ENCODE data around the gene FMNL3. TPM values are rescaled to one million over a fixed set of nuclear protein-coding genes. Genes with fewer than 3 reads are reported as not detected.
A peak's percentile ranks its signal among the peaks of the same experiment; 100 is the strongest.
"Not testable (repeated sequence)": the region's sequence is repeated elsewhere in the genome, so short reads cannot be mapped to it uniquely, and the experiment has no call there.

FMNL3 gene
- total and polyA plus RNA-seq, 9 donors: 19.9 to 39.3 (median 26.3) TPM

DNA sequence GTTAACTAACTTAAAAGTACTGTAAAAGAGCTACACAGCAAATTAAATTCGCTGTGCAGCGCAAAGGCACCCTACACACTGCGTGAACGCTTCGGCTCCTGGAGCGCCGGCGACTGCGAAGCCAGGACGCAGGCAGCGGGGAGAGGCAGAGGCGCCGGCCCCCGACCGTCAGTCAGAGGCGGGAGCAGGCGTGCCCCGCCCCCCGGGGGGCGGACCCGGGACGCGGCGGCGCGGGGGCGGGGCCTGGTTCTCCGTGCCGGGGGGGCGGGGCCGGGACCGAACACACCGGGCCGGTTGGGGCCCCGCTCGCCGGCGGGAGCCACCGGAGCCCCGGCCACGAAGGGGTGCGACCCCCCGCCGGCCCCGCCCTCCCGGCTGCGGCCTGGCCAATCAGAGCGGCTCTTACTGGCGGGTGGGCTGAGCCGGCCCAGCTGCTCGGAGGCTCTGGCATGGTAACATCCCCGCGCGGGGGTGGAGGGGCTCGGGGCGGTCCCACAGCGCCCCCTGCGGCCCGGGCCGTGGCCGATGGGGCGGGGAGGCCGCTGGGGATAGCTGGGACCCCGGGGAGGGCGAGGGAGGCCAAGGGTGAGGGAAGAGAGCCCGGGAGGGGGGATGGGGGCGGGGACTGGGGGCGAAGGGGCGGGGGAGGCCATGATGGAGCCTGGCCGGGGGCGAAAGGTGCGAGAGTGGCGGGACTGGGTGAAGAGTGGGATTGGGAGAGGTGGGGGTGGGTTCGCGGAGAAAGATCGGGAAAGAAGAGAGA is 83.9 kb downstream of the FMNL3 start, which contains the start of gene PRPF40B:
Gene PRPF40B, plus strand, starts transcription at position 420 of the 763 bp plus-strand sequence. Its CDS starts 30 bp downstream, at position 450.
- peak; percentile 93 for DNase-seq
- under 1% methylated on average over 63 of the region's 76 CpGs for WGBS (ENCODE audit: insufficient coverage)
- H3K27ac ChIP-seq (ENCODE audit: low read length): peak within 1 kb of the TSS; percentile 79
- H3K4me3 ChIP-seq (ENCODE audit: low read length): peak within 1 kb of the TSS; percentile 48
- no peaks in the 10 kb centered on the region for H3K36me3 ChIP-seq (ENCODE audit: control insufficient read depth, insufficient read depth, low read length)
- no peaks in the 10 kb centered on the region for H3K9me3 ChIP-seq (replicated peaks; ENCODE audit: control insufficient read depth, low read depth, low read length)
- H3K4me1 ChIP-seq (ENCODE audit: control insufficient read depth, insufficient read depth, low read length): peaks cover 18% of the 10 kb centered on the region
- H3K27me3 ChIP-seq (ENCODE audit: control insufficient read depth, insufficient read depth, low read length): peaks cover 4% of the 10 kb centered on the region

DNA sequence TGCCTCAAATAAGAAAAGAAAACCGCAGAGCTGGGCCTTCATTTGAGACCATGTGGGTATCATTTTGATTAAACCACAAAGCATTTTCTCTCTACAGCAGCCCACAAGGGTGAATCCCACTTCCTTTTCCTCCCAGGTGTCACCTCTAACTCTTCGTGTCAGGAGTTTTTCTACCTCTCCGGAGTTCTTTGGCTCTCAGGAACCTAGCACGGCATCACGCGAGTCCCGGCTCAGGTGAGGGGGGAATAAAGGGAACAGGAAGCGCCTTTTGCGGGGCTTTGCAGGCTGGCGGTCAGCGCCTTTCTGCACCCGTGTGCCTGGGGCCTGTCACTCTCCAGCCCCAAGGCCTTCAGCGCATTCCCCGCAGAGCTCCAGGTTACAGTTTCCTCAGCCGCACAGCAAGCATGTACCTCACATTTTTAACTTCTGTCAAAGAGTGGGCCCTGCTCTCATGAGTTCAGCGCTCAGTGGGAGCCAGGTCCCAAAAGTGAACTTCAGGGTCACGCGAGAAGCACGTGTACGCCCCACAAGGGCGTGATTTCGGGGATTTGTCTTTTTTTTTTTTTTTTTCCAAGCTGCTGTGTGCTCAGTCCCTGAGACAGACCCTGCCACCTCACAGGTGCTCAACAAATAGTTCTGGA is 84.6 kb downstream of the FMNL3 start:
- peaks cover 6% of the 10 kb centered on the region for H3K27me3 ChIP-seq (ENCODE audit: control insufficient read depth, insufficient read depth, low read length)
- no peaks in the 10 kb centered on the region for H3K9me3 ChIP-seq (replicated peaks; ENCODE audit: control insufficient read depth, low read depth, low read length)
- under 1% methylated on average over 14 of the region's 22 CpGs for WGBS (ENCODE audit: insufficient coverage)
- no peak for DNase-seq
- H3K27ac ChIP-seq (ENCODE audit: low read length): peak overlapping the region; percentile 77
- H3K36me3 ChIP-seq (ENCODE audit: control insufficient read depth, insufficient read depth, low read length): no peaks in the 10 kb centered on the region
- peak overlapping the region; percentile 48 for H3K4me3 ChIP-seq (ENCODE audit: low read length)
- H3K4me1 ChIP-seq (ENCODE audit: control insufficient read depth, insufficient read depth, low read length): peaks cover 18% of the 10 kb centered on the region

DNA sequence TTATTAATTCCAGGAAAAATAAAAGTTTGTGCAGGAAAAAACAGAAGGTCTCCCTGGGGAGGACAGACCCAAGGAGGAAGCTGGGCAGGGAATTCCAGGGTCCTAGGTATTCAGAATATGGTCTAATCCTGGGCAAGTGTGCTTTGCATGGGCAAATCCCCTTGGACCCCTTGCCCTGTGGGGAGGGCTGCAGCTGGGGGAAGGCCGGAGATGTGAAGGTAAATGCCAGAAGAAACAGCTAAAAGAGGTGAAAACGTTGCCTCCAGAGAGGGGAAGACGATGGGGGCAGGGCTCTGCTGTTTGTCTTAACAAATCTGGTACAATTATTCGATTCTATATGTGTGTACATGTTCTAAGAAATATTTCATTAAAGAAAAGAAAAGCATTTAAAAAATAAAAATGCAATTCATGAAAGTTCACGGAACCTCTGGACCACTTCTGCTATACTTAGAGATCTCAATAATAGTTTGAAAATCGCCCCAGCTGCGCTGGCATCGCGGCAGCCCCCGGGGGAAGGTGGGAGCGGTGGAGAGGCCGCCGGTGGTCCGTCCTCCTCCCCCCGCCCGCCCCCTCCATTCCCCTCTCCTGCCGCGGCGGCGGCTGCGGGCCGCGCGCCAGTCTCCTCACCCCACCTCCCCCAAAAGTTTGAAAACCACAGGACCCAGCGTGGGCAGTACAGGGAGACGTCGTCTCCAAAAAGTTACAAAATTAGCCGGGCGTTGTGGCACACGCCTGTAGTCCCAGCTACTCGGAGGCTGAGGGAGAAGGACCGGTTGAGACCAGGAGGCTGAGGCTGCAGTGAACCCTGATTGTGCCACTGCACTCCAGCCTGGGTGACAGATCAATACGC is 85.3 kb downstream of the FMNL3 start:
- DNase-seq: no peak
- Histone ChIP-seq H3K4me1 (ENCODE audit: control insufficient read depth, insufficient read depth, low read length) (peaks cover 18% of the 10 kb centered on the region), H3K4me3 (ENCODE audit: low read length) (peak overlapping the region; percentile 48), H3K9me3 (replicated peaks; ENCODE audit: control insufficient read depth, low read depth, low read length) (no peaks in the 10 kb centered on the region), H3K27ac (ENCODE audit: low read length) (peak overlapping the region; percentile 77), H3K36me3 (ENCODE audit: control insufficient read depth, insufficient read depth, low read length) (no peaks in the 10 kb centered on the region), H3K27me3 (ENCODE audit: control insufficient read depth, insufficient read depth, low read length) (peaks cover 10% of the 10 kb centered on the region)
- WGBS (ENCODE audit: insufficient coverage): 8% methylated on average over 8 of the region's 33 CpGs

DNA sequence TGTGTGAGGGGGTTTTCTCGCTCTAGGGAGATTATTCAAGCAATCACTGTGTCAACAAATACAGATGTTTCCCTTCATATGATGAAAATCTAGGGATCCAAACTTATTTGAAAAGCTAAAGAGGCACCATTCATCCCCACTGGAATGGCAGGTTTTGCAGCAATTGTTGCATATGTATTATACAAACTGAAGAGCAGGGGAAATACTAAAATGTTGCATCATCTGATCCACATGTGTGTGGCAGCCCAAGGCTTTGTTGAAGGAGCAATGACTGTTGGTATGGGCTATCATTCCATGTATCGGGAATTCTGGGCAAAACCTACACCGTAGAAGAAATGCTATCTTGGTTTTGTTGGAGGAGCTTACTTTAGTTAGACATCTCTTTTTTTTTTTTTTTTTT is 87.9 kb downstream of the FMNL3 start:
- peaks cover 18% of the 10 kb centered on the region for H3K4me1 ChIP-seq (ENCODE audit: control insufficient read depth, insufficient read depth, low read length)
- no peak overlapping the region for H3K27ac ChIP-seq (ENCODE audit: low read length)
- no peaks in the 10 kb centered on the region for H3K9me3 ChIP-seq (replicated peaks; ENCODE audit: control insufficient read depth, low read depth, low read length)
- no peak overlapping the region for H3K4me3 ChIP-seq (ENCODE audit: low read length)
- WGBS (ENCODE audit: insufficient coverage): no CpG with 5 or more reads among the region's 3 CpGs
- peaks cover 14% of the 10 kb centered on the region for H3K27me3 ChIP-seq (ENCODE audit: control insufficient read depth, insufficient read depth, low read length)
- H3K36me3 ChIP-seq (ENCODE audit: control insufficient read depth, insufficient read depth, low read length): no peaks in the 10 kb centered on the region
- DNase-seq: no peak

DNA sequence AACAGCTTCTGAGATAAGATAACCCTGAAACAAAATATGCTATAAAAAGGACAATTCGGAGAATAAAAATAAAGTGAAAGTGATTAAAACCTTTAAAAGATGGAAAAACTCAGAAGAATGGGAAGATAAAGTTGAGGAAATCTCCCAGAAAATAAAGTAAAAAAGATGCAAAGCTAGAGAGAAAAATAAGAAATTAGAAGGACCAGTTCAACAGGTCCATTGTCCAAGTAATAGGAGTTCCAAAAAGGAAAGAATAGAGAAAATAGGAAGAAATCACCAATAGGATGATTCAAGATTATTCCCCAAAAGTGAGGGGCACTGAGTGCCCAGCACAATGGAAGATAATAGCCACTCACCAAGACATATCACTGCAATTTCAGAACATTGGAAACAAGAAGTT is 88.6 kb downstream of the FMNL3 start:
- Histone ChIP-seq H3K36me3 (ENCODE audit: control insufficient read depth, insufficient read depth, low read length) (no peaks in the 10 kb centered on the region), H3K27me3 (ENCODE audit: control insufficient read depth, insufficient read depth, low read length) (peaks cover 14% of the 10 kb centered on the region)
- no CpG with 5 or more reads among the region's 1 CpG for WGBS (ENCODE audit: insufficient coverage)

DNA sequence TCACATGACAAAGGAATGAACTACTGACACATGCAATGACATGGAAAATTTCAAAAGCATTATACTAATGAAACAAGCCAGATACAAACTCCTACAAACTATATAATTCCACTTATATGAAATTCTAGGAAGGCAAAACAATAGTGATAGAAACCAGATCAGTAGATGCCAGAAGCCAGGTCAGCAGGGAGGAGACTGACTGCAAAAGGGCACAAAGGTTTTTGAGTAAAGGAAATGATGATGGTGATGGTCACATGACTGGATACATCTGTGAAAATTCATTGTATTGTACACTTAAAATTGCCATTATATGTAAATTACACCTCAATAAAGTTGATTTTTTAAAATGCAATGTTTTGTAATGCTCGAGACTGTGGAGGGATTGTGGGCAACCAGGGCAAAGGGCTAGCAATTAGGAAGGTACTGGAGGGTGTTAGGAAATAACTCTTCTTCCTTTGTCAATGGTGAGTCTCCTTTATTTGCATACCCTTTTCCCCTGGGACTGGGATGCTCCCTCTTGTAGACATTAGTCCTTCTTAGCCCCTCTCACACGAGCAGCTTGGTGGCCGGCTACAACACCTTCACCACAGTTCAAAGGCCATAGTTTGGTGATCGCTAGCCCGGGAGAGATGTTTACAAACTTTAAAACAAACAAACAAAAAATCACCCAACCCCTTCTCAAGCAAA is 90.5 kb downstream of the FMNL3 start:
- H3K27me3 ChIP-seq (ENCODE audit: control insufficient read depth, insufficient read depth, low read length): peaks cover 14% of the 10 kb centered on the region
- no peaks in the 10 kb centered on the region for H3K9me3 ChIP-seq (replicated peaks; ENCODE audit: control insufficient read depth, low read depth, low read length)
- H3K4me3 ChIP-seq (ENCODE audit: low read length): no peak overlapping the region
- H3K36me3 ChIP-seq (ENCODE audit: control insufficient read depth, insufficient read depth, low read length): no peaks in the 10 kb centered on the region
- no peak for DNase-seq
- no peak overlapping the region for H3K27ac ChIP-seq (ENCODE audit: low read length)
- WGBS (ENCODE audit: insufficient coverage): 23% methylated on average over 4 of the region's 5 CpGs
- H3K4me1 ChIP-seq (ENCODE audit: control insufficient read depth, insufficient read depth, low read length): peaks cover 4% of the 10 kb centered on the region

More for the DNA sequence above, 88.6 kb downstream of the FMNL3 start:
- no peak for DNase-seq
- peaks cover 15% of the 10 kb centered on the region for H3K4me1 ChIP-seq (ENCODE audit: control insufficient read depth, insufficient read depth, low read length)
- no peak overlapping the region for H3K27ac ChIP-seq (ENCODE audit: low read length)
- H3K9me3 ChIP-seq (replicated peaks; ENCODE audit: control insufficient read depth, low read depth, low read length): no peaks in the 10 kb centered on the region
- no peak overlapping the region for H3K4me3 ChIP-seq (ENCODE audit: low read length)

DNA sequence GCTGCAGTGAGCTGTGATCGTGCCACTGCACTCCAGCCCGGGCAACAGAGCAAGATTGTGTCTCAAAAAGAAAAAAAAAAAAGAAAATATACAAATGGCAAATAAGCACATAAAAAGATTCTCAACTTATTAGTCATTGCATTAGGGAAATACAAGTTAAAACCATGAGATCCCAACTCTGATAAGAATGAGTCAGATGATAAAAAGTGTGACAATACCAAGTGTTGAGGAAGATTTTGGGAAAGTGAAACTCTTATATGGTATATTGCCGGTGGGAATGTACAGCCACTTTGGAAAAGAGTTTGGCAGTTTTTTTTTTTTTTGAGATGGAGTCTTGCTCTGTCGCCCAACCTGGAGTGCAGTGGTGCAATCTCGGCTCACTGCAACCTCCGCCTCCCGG is 91.5 kb downstream of the FMNL3 start:
- DNase-seq: no peak
- no peaks in the 10 kb centered on the region for H3K36me3 ChIP-seq (ENCODE audit: control insufficient read depth, insufficient read depth, low read length)
- no peaks in the 10 kb centered on the region for H3K4me1 ChIP-seq (ENCODE audit: control insufficient read depth, insufficient read depth, low read length)
- H3K27me3 ChIP-seq (ENCODE audit: control insufficient read depth, insufficient read depth, low read length): peaks cover 14% of the 10 kb centered on the region
- WGBS (ENCODE audit: insufficient coverage): no CpG with 5 or more reads among the region's 7 CpGs
- no peak overlapping the region for H3K27ac ChIP-seq (ENCODE audit: low read length)
- H3K4me3 ChIP-seq (ENCODE audit: low read length): no peak overlapping the region
- H3K9me3 ChIP-seq (replicated peaks; ENCODE audit: control insufficient read depth, low read depth, low read length): peaks cover 2% of the 10 kb centered on the region

DNA sequence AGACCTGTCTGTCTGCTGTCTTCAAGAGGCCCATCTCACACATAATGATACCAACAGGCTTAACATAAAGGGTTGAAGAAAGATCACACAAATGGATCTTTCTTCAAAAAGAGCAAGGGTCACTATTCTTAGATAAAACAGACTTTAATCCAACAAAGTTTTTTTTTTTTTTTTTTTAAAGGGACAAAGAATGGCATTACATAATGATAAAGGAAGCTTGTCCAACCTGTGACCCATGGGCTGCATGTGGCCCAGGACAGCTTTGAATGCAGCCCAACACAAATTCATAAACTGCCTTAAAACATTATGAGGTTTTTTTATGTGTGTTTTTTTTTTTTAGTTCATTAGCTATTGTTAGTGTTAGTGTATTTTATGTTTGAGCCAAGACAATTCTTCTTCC is 95.0 kb downstream of the FMNL3 start:
- H3K9me3 ChIP-seq (replicated peaks; ENCODE audit: control insufficient read depth, low read depth, low read length): peaks cover 4% of the 10 kb centered on the region
- no peaks in the 10 kb centered on the region for H3K36me3 ChIP-seq (ENCODE audit: control insufficient read depth, insufficient read depth, low read length)
- DNase-seq: no peak
- H3K27ac ChIP-seq (ENCODE audit: low read length): no peak overlapping the region
- H3K4me3 ChIP-seq (ENCODE audit: low read length): no peak overlapping the region
- H3K4me1 ChIP-seq (ENCODE audit: control insufficient read depth, insufficient read depth, low read length): no peaks in the 10 kb centered on the region
- peaks cover 7% of the 10 kb centered on the region for H3K27me3 ChIP-seq (ENCODE audit: control insufficient read depth, insufficient read depth, low read length)

DNA sequence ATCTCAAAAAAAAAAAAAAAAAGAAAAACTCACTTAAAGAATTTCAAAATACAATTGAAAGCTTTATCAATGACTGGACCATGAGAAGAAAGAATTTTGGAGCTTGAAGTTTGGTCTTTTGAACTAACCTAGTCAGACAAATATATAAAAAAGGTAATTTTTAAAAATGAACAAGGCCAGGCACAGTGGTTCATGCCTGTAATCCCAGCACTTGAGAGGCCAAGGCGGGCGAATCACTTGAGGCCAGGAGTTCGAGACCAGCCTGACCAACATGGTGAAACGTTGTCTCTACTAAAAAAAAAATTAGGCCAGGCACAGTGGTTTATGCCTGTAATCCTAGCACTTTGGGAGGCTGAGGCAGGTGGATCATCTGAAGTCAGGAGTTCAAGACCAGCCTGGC is 96.4 kb downstream of the FMNL3 start:
- not testable (repeated sequence) for H3K9me3 ChIP-seq (replicated peaks; ENCODE audit: control insufficient read depth, low read depth, low read length); H3K27ac ChIP-seq (ENCODE audit: low read length); H3K36me3 ChIP-seq (ENCODE audit: control insufficient read depth, insufficient read depth, low read length); H3K4me3 ChIP-seq (ENCODE audit: low read length); DNase-seq; H3K27me3 ChIP-seq (ENCODE audit: control insufficient read depth, insufficient read depth, low read length); H3K4me1 ChIP-seq (ENCODE audit: control insufficient read depth, insufficient read depth, low read length)
- WGBS (ENCODE audit: insufficient coverage): 100% methylated on average over 3 of the region's 4 CpGs

DNA sequence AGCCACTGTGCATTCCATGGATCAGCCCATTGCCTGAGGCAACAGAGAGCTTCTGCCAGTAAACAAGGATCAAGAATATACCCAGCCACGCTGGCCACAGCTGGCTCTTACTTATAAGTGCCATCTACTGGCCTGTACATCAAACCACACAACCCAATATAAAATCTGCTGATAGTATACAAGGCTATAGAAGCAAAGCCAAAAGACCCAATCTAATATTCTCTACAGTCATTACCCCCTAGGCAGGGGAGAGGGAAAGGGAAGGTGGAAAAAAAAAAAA is 97.4 kb downstream of the FMNL3 start:
- peaks cover 4% of the 10 kb centered on the region for H3K9me3 ChIP-seq (replicated peaks; ENCODE audit: control insufficient read depth, low read depth, low read length)
- no peaks in the 10 kb centered on the region for H3K27me3 ChIP-seq (ENCODE audit: control insufficient read depth, insufficient read depth, low read length)
- peaks cover 2% of the 10 kb centered on the region for H3K4me1 ChIP-seq (ENCODE audit: control insufficient read depth, insufficient read depth, low read length)
- H3K4me3 ChIP-seq (ENCODE audit: low read length): no peak overlapping the region
- no peak for DNase-seq
- WGBS (ENCODE audit: insufficient coverage): no CpG with 5 or more reads among the region's 1 CpG
- no peaks in the 10 kb centered on the region for H3K36me3 ChIP-seq (ENCODE audit: control insufficient read depth, insufficient read depth, low read length)
- no peak overlapping the region for H3K27ac ChIP-seq (ENCODE audit: low read length)
